Measurements from ENCODE around the gene CYSLTR2.

The CYSLTR2 gene

DNA sequence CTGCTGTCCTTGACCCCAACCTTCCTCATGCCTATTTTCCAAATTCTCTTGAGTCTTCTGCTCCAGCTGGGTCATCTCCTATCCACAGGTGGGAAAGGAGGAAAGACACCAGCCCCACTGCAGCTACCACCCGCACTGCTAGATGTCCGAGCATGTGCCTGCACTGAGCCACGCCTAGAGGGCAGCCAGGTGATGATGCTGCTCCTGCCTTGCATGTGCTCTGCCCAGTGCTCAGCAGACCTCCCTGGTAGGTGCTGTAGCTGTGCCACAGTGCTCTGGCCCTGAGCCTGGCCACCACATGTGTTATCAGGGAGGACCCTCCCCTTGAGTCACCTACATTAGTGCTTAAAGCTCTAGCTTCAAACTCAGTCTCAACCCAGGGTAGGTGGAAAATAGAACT is 6.9 kb upstream of the CYSLTR2 start:
- Histone ChIP-seq H3K36me3 (ENCODE audit: insufficient read depth) (no peaks in the 10 kb centered on the region), H3K4me1 (ENCODE audit: low read depth, poor library complexity, severe bottlenecking) (no peaks in the 10 kb centered on the region), H3K79me2 (ENCODE audit: insufficient read depth, low read depth) (no peaks in the 10 kb centered on the region), H2AFZ (ENCODE audit: low read depth) (no peak overlapping the region), H3K4me3 (IDR thresholded peaks at IDR 0.05; ENCODE audit: insufficient read depth, low read depth, low read length) (no peak overlapping the region), H4K20me1 (ENCODE audit: insufficient read depth) (no peaks in the 10 kb centered on the region), H3K9ac (no peak overlapping the region), H3K27ac (no peak overlapping the region), H3K27me3 (ENCODE audit: insufficient read depth, low read depth) (no peaks in the 10 kb centered on the region), H3K4me2 (no peak overlapping the region)
- TF ChIP-seq, protein P1, sequence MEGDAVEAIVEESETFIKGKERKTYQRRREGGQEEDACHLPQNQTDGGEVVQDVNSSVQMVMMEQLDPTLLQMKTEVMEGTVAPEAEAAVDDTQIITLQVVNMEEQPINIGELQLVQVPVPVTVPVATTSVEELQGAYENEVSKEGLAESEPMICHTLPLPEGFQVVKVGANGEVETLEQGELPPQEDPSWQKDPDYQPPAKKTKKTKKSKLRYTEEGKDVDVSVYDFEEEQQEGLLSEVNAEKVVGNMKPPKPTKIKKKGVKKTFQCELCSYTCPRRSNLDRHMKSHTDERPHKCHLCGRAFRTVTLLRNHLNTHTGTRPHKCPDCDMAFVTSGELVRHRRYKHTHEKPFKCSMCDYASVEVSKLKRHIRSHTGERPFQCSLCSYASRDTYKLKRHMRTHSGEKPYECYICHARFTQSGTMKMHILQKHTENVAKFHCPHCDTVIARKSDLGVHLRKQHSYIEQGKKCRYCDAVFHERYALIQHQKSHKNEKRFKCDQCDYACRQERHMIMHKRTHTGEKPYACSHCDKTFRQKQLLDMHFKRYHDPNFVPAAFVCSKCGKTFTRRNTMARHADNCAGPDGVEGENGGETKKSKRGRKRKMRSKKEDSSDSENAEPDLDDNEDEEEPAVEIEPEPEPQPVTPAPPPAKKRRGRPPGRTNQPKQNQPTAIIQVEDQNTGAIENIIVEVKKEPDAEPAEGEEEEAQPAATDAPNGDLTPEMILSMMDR (conservative IDR thresholded peaks at IDR 0.05; ENCODE audit: low read depth, low read length), result no peak

DNA sequence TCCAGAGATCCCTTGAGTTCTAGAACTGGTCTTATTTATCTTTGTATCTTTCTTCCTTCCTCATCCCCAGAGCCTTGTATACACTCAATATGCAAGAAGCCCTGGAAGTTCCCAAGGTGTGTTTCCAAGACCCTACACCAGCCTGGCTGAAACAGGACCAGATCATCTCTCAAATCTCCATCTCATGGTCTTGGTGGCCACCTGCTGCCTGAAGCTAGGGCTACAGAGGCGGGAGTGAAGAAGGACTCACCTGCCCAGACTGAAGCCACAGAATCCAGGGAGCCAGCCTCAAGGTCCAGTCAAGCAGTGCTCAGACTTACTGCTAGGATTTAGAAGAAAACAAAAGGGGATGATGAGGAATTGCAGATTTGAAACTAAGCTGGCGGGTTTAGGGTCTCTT is 6.1 kb upstream of the CYSLTR2 start:
- H3K4me1 ChIP-seq (ENCODE audit: low read depth, poor library complexity, severe bottlenecking), result no peaks in the 10 kb centered on the region
- no peak overlapping the region for H2AFZ ChIP-seq (ENCODE audit: low read depth)
- no peaks in the 10 kb centered on the region for H3K79me2 ChIP-seq (ENCODE audit: insufficient read depth, low read depth)
- H3K27ac ChIP-seq, result no peak overlapping the region
- TF ChIP-seq, protein P1 (conservative IDR thresholded peaks at IDR 0.05; ENCODE audit: low read depth, low read length), result no peak
- no peaks in the 10 kb centered on the region for H3K36me3 ChIP-seq (ENCODE audit: insufficient read depth)
- H3K27me3 ChIP-seq (ENCODE audit: insufficient read depth, low read depth), result no peaks in the 10 kb centered on the region
- H3K4me2 ChIP-seq, result no peak overlapping the region
- H3K9ac ChIP-seq, result no peak overlapping the region
- no peak overlapping the region for H3K4me3 ChIP-seq (IDR thresholded peaks at IDR 0.05; ENCODE audit: insufficient read depth, low read depth, low read length)
- no peaks in the 10 kb centered on the region for H4K20me1 ChIP-seq (ENCODE audit: insufficient read depth)

DNA sequence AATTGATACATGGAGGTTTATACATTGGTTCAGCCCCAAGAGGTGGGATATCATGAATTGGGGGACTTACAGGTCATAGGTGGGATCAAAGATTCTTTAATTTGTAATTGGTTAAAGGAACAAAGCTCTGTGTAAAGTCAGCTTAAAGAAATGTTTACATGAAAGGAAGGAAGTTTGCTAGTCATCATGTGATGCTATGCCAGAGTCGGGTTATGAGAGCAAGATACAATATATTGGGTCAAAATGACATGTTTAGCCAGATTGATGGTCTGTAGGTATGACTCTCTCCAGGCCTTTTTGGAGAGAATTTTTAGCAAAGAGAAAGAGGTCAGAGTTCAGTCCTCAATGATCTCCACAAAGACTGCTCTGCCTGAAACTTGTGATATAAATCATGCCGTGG is 5.3 kb upstream of the CYSLTR2 start:
- no peaks in the 10 kb centered on the region for H3K27me3 ChIP-seq (ENCODE audit: insufficient read depth, low read depth)
- H2AFZ ChIP-seq (ENCODE audit: low read depth), result no peak overlapping the region
- no peak overlapping the region for H3K4me2 ChIP-seq
- H3K4me1 ChIP-seq (ENCODE audit: low read depth, poor library complexity, severe bottlenecking), result no peaks in the 10 kb centered on the region
- no peaks in the 10 kb centered on the region for H4K20me1 ChIP-seq (ENCODE audit: insufficient read depth)
- no peak overlapping the region for H3K27ac ChIP-seq
- H3K9ac ChIP-seq, result no peak overlapping the region
- no peaks in the 10 kb centered on the region for H3K79me2 ChIP-seq (ENCODE audit: insufficient read depth, low read depth)
- TF ChIP-seq, protein P1 (conservative IDR thresholded peaks at IDR 0.05; ENCODE audit: low read depth, low read length), result no peak
- no peak overlapping the region for H3K4me3 ChIP-seq (IDR thresholded peaks at IDR 0.05; ENCODE audit: insufficient read depth, low read depth, low read length)
- H3K36me3 ChIP-seq (ENCODE audit: insufficient read depth), result no peaks in the 10 kb centered on the region

DNA sequence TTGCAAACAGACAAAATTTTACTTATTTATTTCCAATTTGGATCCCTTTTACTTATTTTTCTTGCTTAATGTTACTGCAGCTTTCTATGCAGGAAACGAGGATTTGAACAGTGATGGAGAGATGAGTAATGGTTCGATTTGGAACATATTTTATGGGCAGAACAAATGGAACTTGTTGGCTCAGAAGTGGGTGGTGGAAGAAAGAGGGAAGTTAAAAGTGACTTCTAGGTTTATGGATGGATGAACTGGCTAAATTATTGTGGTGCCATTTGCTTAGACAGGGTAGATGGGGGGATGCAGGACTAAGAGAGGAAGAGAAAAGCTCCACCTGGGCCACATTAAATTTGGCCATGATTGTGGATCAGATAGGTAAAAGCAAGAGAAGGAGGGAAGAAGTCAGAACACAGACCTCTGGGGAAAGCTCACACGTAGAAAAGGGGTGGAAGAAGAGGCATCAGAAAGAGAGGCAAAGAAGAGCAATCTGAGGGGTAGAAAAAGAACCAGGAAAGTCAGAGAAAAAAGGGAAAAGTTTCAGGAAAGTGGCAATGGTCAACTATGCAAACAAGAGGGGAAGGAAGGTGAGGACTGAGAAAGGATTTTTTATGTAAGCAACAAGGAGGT is 768 bp upstream of the CYSLTR2 start:
- Histone ChIP-seq H3K27me3 (ENCODE audit: insufficient read depth, low read depth) (no peaks in the 10 kb centered on the region), H4K20me1 (ENCODE audit: insufficient read depth) (no peaks in the 10 kb centered on the region), H3K79me2 (ENCODE audit: insufficient read depth, low read depth) (no peaks in the 10 kb centered on the region), H3K4me3 (IDR thresholded peaks at IDR 0.05; ENCODE audit: insufficient read depth, low read depth, low read length) (no peak overlapping the region), H3K36me3 (ENCODE audit: insufficient read depth) (no peaks in the 10 kb centered on the region), H3K4me1 (ENCODE audit: low read depth, poor library complexity, severe bottlenecking) (no peaks in the 10 kb centered on the region), H3K4me2 (no peak overlapping the region), H3K27ac (no peak overlapping the region), H3K9ac (no peak overlapping the region), H2AFZ (ENCODE audit: low read depth) (no peak overlapping the region)
- TF ChIP-seq, protein P1 (conservative IDR thresholded peaks at IDR 0.05; ENCODE audit: low read depth, low read length), result no peak

All from KMS-11 (cell line).